Fibroblast of lung (primary cell): ENCODE measurements around the gene RNPC3. TPM values are rescaled to one million over a fixed set of nuclear protein-coding genes. Genes with fewer than 3 reads are reported as not detected.

Experiments used
- DNase-seq, 2 donors: peaks; one replicate each; pipeline versions ENCODE4 v3.0.0 to v3.0.0-alpha.2; 2010; ENCODE audit warnings: low read depth in 2 of 2
- H2AFZ ChIP-seq: 2 replicates; pipeline ENCODE4 v1.5.1; 2012; ENCODE audit warnings: low read length, control low read depth, inconsistent platforms
- H3K27ac ChIP-seq: 2 replicates; pipeline ENCODE4 v1.5.1; 2011; ENCODE audit warnings: low read length, control low read depth; ENCODE audit not compliant: insufficient read depth
- H3K27me3 ChIP-seq: 2 replicates; pipeline ENCODE4 v1.5.1; 2011; ENCODE audit warnings: mild to moderate bottlenecking, low read length; ENCODE audit not compliant: control insufficient read depth, insufficient read depth
- H3K36me3 ChIP-seq: 2 replicates; pipeline ENCODE4 v1.5.1; 2011; ENCODE audit warnings: low read length; ENCODE audit not compliant: control insufficient read depth, insufficient read depth
- H3K4me1 ChIP-seq: 2 replicates; pipeline ENCODE4 v1.5.1; 2011; ENCODE audit warnings: low read length; ENCODE audit not compliant: control insufficient read depth, insufficient read depth; ENCODE audit errors: extremely low read depth
- H3K4me2 ChIP-seq: 2 replicates; pipeline ENCODE4 v1.5.1; 2011; ENCODE audit warnings: low read length, control low read depth; ENCODE audit not compliant: insufficient read depth; ENCODE audit errors: extremely low read depth
- H3K4me3 ChIP-seq, 4 experiments: fragments of 200-600 bp in 1 of 4; sonication (generic) in 1 of 4; replicated peaks in 1 of 4; 2 replicates each; pipeline ENCODE4 v1.5.1; 2011 to 2016; ENCODE audit warnings: low read length in 4 of 4, low read depth in 3 of 4, mild to moderate bottlenecking in 3 of 4, control low read depth in 2 of 4, inconsistent platforms in 1 of 4, mixed read lengths in 1 of 4; ENCODE audit not compliant: insufficient read depth in 1 of 4; ENCODE audit errors: control extremely low read depth in 1 of 4
- H3K79me2 ChIP-seq: 2 replicates; pipeline ENCODE4 v1.5.1; 2012; ENCODE audit warnings: mild to moderate bottlenecking, low read length, inconsistent platforms; ENCODE audit not compliant: control insufficient read depth, insufficient read depth
- H3K9ac ChIP-seq: 2 replicates; pipeline ENCODE4 v1.5.1; 2011; ENCODE audit warnings: mild to moderate bottlenecking, low read length, control low read depth; ENCODE audit not compliant: insufficient read depth
- H3K9me3 ChIP-seq: 2 replicates; pipeline ENCODE4 v1.5.1; 2012; ENCODE audit warnings: low read depth, low read length; ENCODE audit not compliant: control insufficient read depth, insufficient read depth
- H4K20me1 ChIP-seq: 2 replicates; pipeline ENCODE4 v1.5.1; 2011; ENCODE audit warnings: low read length; ENCODE audit not compliant: control insufficient read depth, insufficient read depth; ENCODE audit errors: extremely low read depth
- CTCF ChIP-seq, 2 donors: IDR thresholded peaks in 1 of 2; conservative IDR thresholded peaks in 1 of 2; 1 replicate in 1 of 2; 2 replicates in 1 of 2; pipeline ENCODE4 v1.5.1; 2011 to 2012; ENCODE audit warnings: low read length in 2 of 2, control low read depth in 1 of 2, inconsistent platforms in 1 of 2, low read depth in 1 of 2, mild to moderate bottlenecking in 1 of 2
- EZH2 ChIP-seq: IDR thresholded peaks from 2 replicates; pipeline ENCODE4 v1.5.1; 2012; ENCODE audit warnings: low read length, control low read depth, mild to moderate bottlenecking; ENCODE audit errors: missing control alignments
- polyA plus RNA-seq, 2 donors: library from polyadenylated mRNA; depleted of rRNA in 1 of 2; stranded (reverse) in 1 of 2; unstranded in 1 of 2; fragments of >200 nt; gene quantifications; 2 replicates each; pipeline ENCODE4 v1.2.1, GENCODE V29; 2011 to 2012; ENCODE audit warnings: missing spikeins in 1 of 2
- total RNA-seq: library from RNA; depleted of rRNA; stranded (reverse); fragments of >200 nt; gene quantifications from 2 replicates; pipeline ENCODE4 v1.2.1, GENCODE V29; 2014

Gene RNPC3
- total and polyA plus RNA-seq, 2 donors (not counting 1 experiment from before 2014, with no cell fraction given) = 5.6 to 10.9 TPM

- no peaks in the 10 kb centered on the region for H3K36me3 ChIP-seq
- no peak overlapping the region for H3K27ac ChIP-seq
- H3K9ac ChIP-seq = no peak overlapping the region
- no peak overlapping the region for H3K4me2 ChIP-seq
- H3K27me3 ChIP-seq = no peaks in the 10 kb centered on the region
- no peaks in the 10 kb centered on the region for H3K9me3 ChIP-seq
- H3K79me2 ChIP-seq = no peaks in the 10 kb centered on the region
- H4K20me1 ChIP-seq = no peaks in the 10 kb centered on the region
- H2AFZ ChIP-seq = no peak overlapping the region
- no peak for TF ChIP-seq EZH2
- H3K4me1 ChIP-seq = no peaks in the 10 kb centered on the region
- no peak for DNase-seq
- no peak overlapping the region for H3K4me3 ChIP-seq
These were observed 16.2 kb upstream of the RNPC3 start for GRCh38 chr1:103509250-103509649.

GRCh38 chr1:103513711-103514110, 11.8 kb upstream of the RNPC3 start:
- Histone ChIP-seq H3K9ac (no peak overlapping the region), H3K27ac (no peak overlapping the region), H3K4me1 (no peaks in the 10 kb centered on the region), H3K27me3 (no peaks in the 10 kb centered on the region), H3K4me3 (no peak overlapping the region), H4K20me1 (no peaks in the 10 kb centered on the region), H2AFZ (no peak overlapping the region), H3K36me3 (no peaks in the 10 kb centered on the region), H3K4me2 (no peak overlapping the region), H3K9me3 (no peaks in the 10 kb centered on the region), H3K79me2 (no peaks in the 10 kb centered on the region)
- no peak for DNase-seq
- TF ChIP-seq EZH2 = no peak
- no peak for TF ChIP-seq CTCF (conservative IDR thresholded peaks at IDR 0.05 in 1 of 2, IDR thresholded peaks at IDR 0.05 in 1 of 2; ENCODE audit: low read depth in 1 of 2, low read length in 2 of 2)

GRCh38 chr1:103514920-103515503, 10.5 kb upstream of the RNPC3 start:
- Histone ChIP-seq H3K79me2 (no peaks in the 10 kb centered on the region), H3K4me2 (no peak overlapping the region), H4K20me1 (no peaks in the 10 kb centered on the region), H3K4me1 (no peaks in the 10 kb centered on the region), H3K9me3 (no peaks in the 10 kb centered on the region), H2AFZ (no peak overlapping the region), H3K4me3 (no peak overlapping the region), H3K36me3 (no peaks in the 10 kb centered on the region), H3K27me3 (no peaks in the 10 kb centered on the region), H3K9ac (no peak overlapping the region), H3K27ac (no peak overlapping the region)
- DNase-seq = peak; percentile 46 to 76
- TF ChIP-seq EZH2 (no peak), CTCF (conservative IDR thresholded peaks at IDR 0.05 in 1 of 2, IDR thresholded peaks at IDR 0.05 in 1 of 2; ENCODE audit: low read depth in 1 of 2, low read length in 2 of 2) (peak; percentile 78 to 88)
